ENCODE measurements around the gene ERP27.
A peak's percentile ranks its signal among the peaks of the same experiment; 100 is the strongest.

The ERP27 gene

GRCh38 chr12:14900521-14901227, 37.7 kb downstream of the ERP27 start:
- no peak for DNase-seq

GRCh38 chr12:14896521-14897169, 41.7 kb downstream of the ERP27 start:
- no peak for DNase-seq

- no peak for DNase-seq
These were observed 44.7 kb downstream of the ERP27 start for GRCh38 chr12:14893506-14894250.

- no peak for DNase-seq
These were observed 45.4 kb downstream of the ERP27 start for GRCh38 chr12:14892726-14893505.

- DNase-seq = no peak
These were observed 47.6 kb downstream of the ERP27 start for GRCh38 chr12:14890701-14891100.

- DNase-seq = no peak
These were observed 52.1 kb downstream of the ERP27 start for GRCh38 chr12:14886271-14886670.

- no peak for DNase-seq
These were observed 52.6 kb downstream of the ERP27 start, which contains the start of gene MGP for GRCh38 chr12:14885718-14886221. Gene MGP (minus strand): TSS chr12:14885854. CDS start chr12:14885791, 63 bp downstream.

- DNase-seq = peak; percentile 5
These were observed 53.9 kb downstream of the ERP27 start for GRCh38 chr12:14884458-14884878.

GRCh38 chr12:14883686-14884085, 54.7 kb downstream of the ERP27 start:
- no peak for DNase-seq

GRCh38 chr12:14880890-14881453, 57.4 kb downstream of the ERP27 start:
- no peak for DNase-seq

GRCh38 chr12:14879222-14879933, 59.0 kb downstream of the ERP27 start:
- no peak for DNase-seq

GRCh38 chr12:14878488-14878887, 59.8 kb downstream of the ERP27 start:
- DNase-seq = no peak

GRCh38 chr12:14876833-14877232, 61.5 kb downstream of the ERP27 start:
- no peak for DNase-seq

- no peak for DNase-seq
These were observed 63.5 kb downstream of the ERP27 start for GRCh38 chr12:14874882-14875281.

GRCh38 chr12:14873440-14874185, 64.7 kb downstream of the ERP27 start:
- no peak for DNase-seq

GRCh38 chr12:14871886-14872285, 66.5 kb downstream of the ERP27 start:
- DNase-seq = no peak

- DNase-seq = no peak
These were observed 67.1 kb downstream of the ERP27 start for GRCh38 chr12:14871247-14871646.

GRCh38 chr12:14868916-14869506, 69.3 kb downstream of the ERP27 start:
- DNase-seq = no peak
